Activated naive CD4-positive, alpha-beta T cell treated with anti-CD3 and anti-CD28 coated beads, Interleukin-2, amount 50 U/mL, for 24 hours (primary cell): ENCODE results near the gene INAVA.

Source experiments
- H3K27ac Mint-ChIP-seq: one replicate; pipeline ENCODE4 v1.8.0; 2021; ENCODE audit warnings: mild to moderate bottlenecking, mixed read lengths
- H3K27me3 Mint-ChIP-seq: one replicate; pipeline ENCODE4 v1.8.0; 2021; ENCODE audit warnings: mixed read lengths
- H3K36me3 Mint-ChIP-seq: one replicate; pipeline ENCODE4 v1.8.0; 2021; ENCODE audit warnings: mixed read lengths
- H3K4me1 Mint-ChIP-seq: one replicate; pipeline ENCODE4 v1.8.0; 2021; ENCODE audit warnings: mixed read lengths
- H3K4me3 Mint-ChIP-seq: one replicate; pipeline ENCODE4 v1.8.0; 2021; ENCODE audit warnings: mild to moderate bottlenecking, mixed read lengths
- H3K9me3 Mint-ChIP-seq: one replicate; pipeline ENCODE4 v1.8.0; 2021; ENCODE audit warnings: mixed read lengths

The INAVA gene

GRCh38 chr1:200872446-200873115, 22.1 kb upstream of the INAVA start, which contains the start of gene GPR25:
Gene GPR25 (plus strand): TSS chr1:200872981. CDS start chr1:200873038, 57 bp downstream.
- Mint-ChIP-seq H3K9me3 (no peaks in the 10 kb centered on the region), H3K27ac (no peak within 1 kb of the TSS), H3K4me3 (peak within 1 kb of the TSS; percentile 65), H3K27me3 (peaks cover 12% of the 10 kb centered on the region), H3K4me1 (peaks cover 22% of the 10 kb centered on the region), H3K36me3 (no peaks in the 10 kb centered on the region)

- Mint-ChIP-seq H3K27ac (no peak overlapping the region), H3K27me3 (peaks cover 12% of the 10 kb centered on the region), H3K4me3 (no peak overlapping the region), H3K9me3 (no peaks in the 10 kb centered on the region), H3K36me3 (no peaks in the 10 kb centered on the region), H3K4me1 (peaks cover 28% of the 10 kb centered on the region)
Observed at GRCh38 chr1:200873116-200873670, 21.5 kb upstream of the INAVA start.

- Mint-ChIP-seq H3K36me3 (no peaks in the 10 kb centered on the region), H3K4me1 (peaks cover 33% of the 10 kb centered on the region), H3K4me3 (peak overlapping the region; percentile 65), H3K27me3 (peaks cover 12% of the 10 kb centered on the region), H3K27ac (no peak overlapping the region), H3K9me3 (no peaks in the 10 kb centered on the region)
Observed at GRCh38 chr1:200873671-200874397, 20.9 kb upstream of the INAVA start.

- no peaks in the 10 kb centered on the region for H3K9me3 Mint-ChIP-seq
- H3K4me3 Mint-ChIP-seq = peak overlapping the region; percentile 57
- H3K27ac Mint-ChIP-seq = no peak overlapping the region
- H3K36me3 Mint-ChIP-seq = no peaks in the 10 kb centered on the region
- peaks cover 33% of the 10 kb centered on the region for H3K4me1 Mint-ChIP-seq
- peaks cover 12% of the 10 kb centered on the region for H3K27me3 Mint-ChIP-seq
Observed at GRCh38 chr1:200874694-200875093, 20.0 kb upstream of the INAVA start.

GRCh38 chr1:200875416-200875815, 19.3 kb upstream of the INAVA start:
- H3K4me3 Mint-ChIP-seq = no peak overlapping the region

GRCh38 chr1:200877010-200877409, 17.7 kb upstream of the INAVA start:
- Mint-ChIP-seq H3K27ac (no peak overlapping the region), H3K27me3 (peaks cover 10% of the 10 kb centered on the region), H3K36me3 (no peaks in the 10 kb centered on the region), H3K9me3 (no peaks in the 10 kb centered on the region), H3K4me1 (peaks cover 33% of the 10 kb centered on the region), H3K4me3 (no peak overlapping the region)

More at GRCh38 chr1:200875416-200875815, 19.3 kb upstream of the INAVA start:
- peaks cover 33% of the 10 kb centered on the region for H3K4me1 Mint-ChIP-seq
- H3K27me3 Mint-ChIP-seq = peaks cover 12% of the 10 kb centered on the region
- no peaks in the 10 kb centered on the region for H3K9me3 Mint-ChIP-seq
- H3K27ac Mint-ChIP-seq = no peak overlapping the region
- no peaks in the 10 kb centered on the region for H3K36me3 Mint-ChIP-seq

GRCh38 chr1:200877839-200878551, 16.7 kb upstream of the INAVA start:
- Mint-ChIP-seq H3K4me3 (no peak overlapping the region), H3K27me3 (peaks cover 10% of the 10 kb centered on the region), H3K9me3 (no peaks in the 10 kb centered on the region), H3K4me1 (peaks cover 33% of the 10 kb centered on the region), H3K27ac (no peak overlapping the region), H3K36me3 (no peaks in the 10 kb centered on the region)

- Mint-ChIP-seq H3K4me1 (peaks cover 26% of the 10 kb centered on the region), H3K27ac (no peak overlapping the region), H3K9me3 (no peaks in the 10 kb centered on the region), H3K27me3 (no peaks in the 10 kb centered on the region), H3K36me3 (no peaks in the 10 kb centered on the region), H3K4me3 (no peak overlapping the region)
Observed at GRCh38 chr1:200880212-200880611, 14.5 kb upstream of the INAVA start.

GRCh38 chr1:200883118-200883517, 11.6 kb upstream of the INAVA start:
- H3K27me3 Mint-ChIP-seq = no peaks in the 10 kb centered on the region
- H3K4me3 Mint-ChIP-seq = no peak overlapping the region
- H3K36me3 Mint-ChIP-seq = no peaks in the 10 kb centered on the region
- no peak overlapping the region for H3K27ac Mint-ChIP-seq
- H3K9me3 Mint-ChIP-seq = no peaks in the 10 kb centered on the region
- peaks cover 24% of the 10 kb centered on the region for H3K4me1 Mint-ChIP-seq

- no peaks in the 10 kb centered on the region for H3K27me3 Mint-ChIP-seq
Observed at GRCh38 chr1:200885623-200886402, 8.9 kb upstream of the INAVA start.

GRCh38 chr1:200886594-200886993, 8.1 kb upstream of the INAVA start:
- no peak overlapping the region for H3K27ac Mint-ChIP-seq

More at GRCh38 chr1:200885623-200886402, 8.9 kb upstream of the INAVA start:
- no peaks in the 10 kb centered on the region for H3K9me3 Mint-ChIP-seq
- H3K4me1 Mint-ChIP-seq = peaks cover 42% of the 10 kb centered on the region
- no peaks in the 10 kb centered on the region for H3K36me3 Mint-ChIP-seq
- H3K4me3 Mint-ChIP-seq = no peak overlapping the region
- no peak overlapping the region for H3K27ac Mint-ChIP-seq

GRCh38 chr1:200887036-200887435, 7.7 kb upstream of the INAVA start:
- Mint-ChIP-seq H3K27me3 (peaks cover 4% of the 10 kb centered on the region), H3K27ac (no peak overlapping the region), H3K4me1 (peaks cover 49% of the 10 kb centered on the region), H3K4me3 (no peak overlapping the region), H3K36me3 (no peaks in the 10 kb centered on the region), H3K9me3 (no peaks in the 10 kb centered on the region)

More at GRCh38 chr1:200886594-200886993, 8.1 kb upstream of the INAVA start:
- Mint-ChIP-seq H3K4me1 (peaks cover 46% of the 10 kb centered on the region), H3K36me3 (no peaks in the 10 kb centered on the region), H3K27me3 (peaks cover 2% of the 10 kb centered on the region), H3K9me3 (no peaks in the 10 kb centered on the region), H3K4me3 (no peak overlapping the region)

GRCh38 chr1:200887772-200888348, 6.8 kb upstream of the INAVA start:
- H3K4me3 Mint-ChIP-seq = no peak overlapping the region
- peaks cover 52% of the 10 kb centered on the region for H3K4me1 Mint-ChIP-seq
- H3K27me3 Mint-ChIP-seq = peaks cover 9% of the 10 kb centered on the region
- no peaks in the 10 kb centered on the region for H3K9me3 Mint-ChIP-seq
- H3K27ac Mint-ChIP-seq = no peak overlapping the region
- no peaks in the 10 kb centered on the region for H3K36me3 Mint-ChIP-seq

GRCh38 chr1:200888349-200888838, 6.3 kb upstream of the INAVA start:
- no peak overlapping the region for H3K27ac Mint-ChIP-seq

More at GRCh38 chr1:200888349-200888838, 6.3 kb upstream of the INAVA start:
- Mint-ChIP-seq H3K27me3 (peaks cover 10% of the 10 kb centered on the region), H3K4me1 (peaks cover 52% of the 10 kb centered on the region), H3K9me3 (no peaks in the 10 kb centered on the region), H3K36me3 (no peaks in the 10 kb centered on the region), H3K4me3 (no peak overlapping the region)
